HG02623 (cell line): ENCODE measurements around the gene FXYD6.
"Not testable (repeated sequence)": the region's sequence is repeated elsewhere in the genome, so short reads cannot be mapped to it uniquely, and the experiment has no call there.

Source experiments
- ATAC-seq: cut with Tn5 transposase; IDR thresholded peaks from one replicate; pipeline ENCODE4 v1.9.1; 2021; ENCODE audit warnings: moderate library complexity; ENCODE audit not compliant: unreplicated experiment

FXYD6 gene, protein sequence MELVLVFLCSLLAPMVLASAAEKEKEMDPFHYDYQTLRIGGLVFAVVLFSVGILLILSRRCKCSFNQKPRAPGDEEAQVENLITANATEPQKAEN

DNA sequence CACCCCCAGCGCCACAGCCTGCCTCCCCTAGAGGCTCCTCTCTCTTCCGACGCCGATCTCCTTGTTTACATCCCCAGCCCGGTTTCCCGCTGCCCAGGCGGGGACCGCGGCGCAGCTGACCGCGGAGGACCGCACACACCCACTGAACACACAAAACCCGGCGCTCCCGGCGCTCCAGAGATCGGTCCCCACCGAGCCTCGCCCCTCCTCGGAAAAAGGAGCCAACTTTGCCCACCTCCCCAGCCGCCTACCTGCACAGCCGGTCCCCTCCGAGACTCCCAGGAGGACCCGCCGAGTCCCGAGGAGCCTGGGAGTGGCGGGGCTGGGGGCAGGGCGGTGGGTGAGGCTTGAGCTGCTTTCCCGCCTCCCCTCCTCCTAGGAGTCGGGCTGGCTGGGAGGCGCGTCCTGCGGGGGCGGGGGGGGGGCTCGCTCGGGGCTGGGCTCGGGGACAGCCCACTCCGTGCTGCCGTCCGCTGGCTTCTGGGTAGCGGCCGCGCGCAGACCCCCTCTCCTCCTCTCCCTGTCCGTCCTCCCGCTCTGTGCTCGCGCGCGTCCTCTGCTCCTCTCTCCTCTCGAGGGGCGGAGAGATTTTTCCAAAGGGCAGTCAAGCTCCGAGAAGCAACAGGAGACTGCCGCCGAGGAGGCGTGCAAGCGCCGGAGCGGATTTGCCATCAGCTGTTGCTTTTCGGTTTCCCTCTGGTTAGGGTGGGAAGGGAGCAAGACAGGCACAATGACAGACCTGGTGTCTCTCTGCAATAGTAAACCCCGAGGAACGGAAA, at the start of gene FXYD6:
FXYD6 (minus strand) TSS at position 318 of the 779 bp plus-strand sequence. CDS start 33,882 bp downstream, outside the sequence.
- ATAC-seq, result no peak

DNA sequence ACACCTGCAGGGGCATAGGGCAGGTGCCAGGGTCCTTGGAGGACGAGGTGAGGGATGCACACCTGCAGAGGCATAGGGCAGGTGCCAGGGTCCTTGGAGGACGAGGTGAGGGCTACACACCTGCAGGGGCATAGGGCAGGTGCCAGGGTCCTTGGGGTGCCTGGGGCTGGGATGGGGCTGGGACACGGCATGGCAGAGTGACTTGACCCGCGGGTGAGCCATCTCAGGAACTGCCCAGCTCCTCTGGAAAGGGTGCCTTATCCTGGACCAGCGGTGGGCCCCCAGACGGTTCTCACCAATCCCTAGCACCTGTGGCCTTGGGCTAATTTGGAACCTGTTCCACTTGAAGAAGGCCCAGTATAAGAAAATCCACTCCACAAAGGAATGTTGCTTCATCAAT, 49.7 kb upstream of the FXYD6 start:
- not testable (repeated sequence) for ATAC-seq

DNA sequence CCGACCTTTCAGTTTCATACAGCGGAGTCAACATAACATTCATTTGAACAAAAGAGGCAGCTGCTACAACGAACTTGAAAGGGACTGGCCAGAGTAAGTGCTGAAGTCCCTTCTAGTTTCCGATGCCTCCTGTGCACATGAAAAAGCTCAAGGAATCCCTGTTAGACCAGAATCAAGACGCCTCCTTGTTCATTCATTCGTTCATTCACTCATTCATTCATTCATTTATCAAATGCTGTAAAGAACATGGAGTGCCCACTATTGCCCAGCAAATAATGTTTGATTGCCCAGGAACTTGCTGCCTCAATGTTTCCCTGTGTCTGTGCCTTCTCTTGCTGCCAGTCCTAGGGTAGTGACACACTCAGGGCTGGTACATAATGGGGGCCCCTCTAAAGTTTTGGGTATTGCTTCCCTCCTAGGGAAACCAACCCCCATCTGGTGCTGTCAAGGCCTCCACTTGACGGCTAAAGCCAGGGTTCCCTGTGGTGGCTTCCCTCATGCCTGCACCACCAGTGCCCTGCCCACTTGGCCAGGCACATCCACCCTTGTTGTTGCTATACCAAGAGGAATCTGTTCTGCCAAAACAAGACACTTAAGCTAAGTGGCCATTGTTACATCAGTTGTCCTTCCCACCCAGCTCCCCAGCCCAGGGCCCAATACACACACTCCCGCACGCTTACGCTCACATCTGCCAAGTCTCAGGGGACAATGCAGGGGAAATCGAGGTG, 48.9 kb upstream of the FXYD6 start:
- no peak for ATAC-seq

DNA sequence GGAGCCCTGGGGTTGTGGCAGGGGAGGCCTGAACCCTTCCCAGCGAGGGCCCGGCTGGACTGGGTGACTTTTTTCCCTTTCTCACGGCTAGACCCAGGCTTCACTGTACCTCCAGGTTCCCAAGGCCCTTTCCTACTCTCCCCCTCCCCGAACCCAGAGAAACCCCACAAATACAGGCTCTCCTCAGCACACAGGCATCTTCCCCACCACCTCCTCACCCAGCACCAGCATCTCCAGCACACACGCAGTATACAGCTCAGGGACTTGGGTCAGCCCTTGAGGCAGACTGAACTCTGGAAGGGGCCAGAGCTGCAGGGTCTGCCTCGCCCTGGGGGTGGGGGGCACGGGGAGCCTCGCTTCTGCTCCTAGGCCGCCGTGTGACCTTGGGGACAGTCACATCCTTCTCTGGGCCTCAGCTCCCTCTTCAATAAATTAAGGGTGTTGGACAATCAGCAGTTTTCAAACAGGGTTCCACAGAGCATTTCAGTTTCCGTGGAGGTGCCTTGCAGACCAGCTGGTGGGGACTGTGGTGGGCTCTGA, 48.2 kb upstream of the FXYD6 start:
- ATAC-seq, result no peak

DNA sequence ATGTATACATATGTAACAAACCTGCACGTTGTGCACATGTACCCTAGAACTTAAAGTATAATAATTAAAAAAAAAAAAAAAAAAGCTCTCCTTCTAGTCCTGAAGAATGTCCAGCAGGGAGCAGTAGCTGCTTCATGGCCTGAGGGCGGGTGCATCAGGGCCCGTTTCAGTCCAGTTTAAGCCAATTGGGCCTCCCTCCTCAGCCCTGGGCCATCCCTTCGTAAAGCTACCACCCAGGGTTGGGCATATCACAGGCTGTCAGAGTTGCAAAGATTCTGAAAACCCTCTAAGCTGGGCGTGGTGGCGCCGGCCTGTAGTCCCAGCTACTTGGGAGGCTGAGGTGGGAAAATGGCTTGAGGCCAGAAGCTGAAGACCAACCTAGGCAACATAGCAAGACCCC, 47.3 kb upstream of the FXYD6 start:
- no peak for ATAC-seq

DNA sequence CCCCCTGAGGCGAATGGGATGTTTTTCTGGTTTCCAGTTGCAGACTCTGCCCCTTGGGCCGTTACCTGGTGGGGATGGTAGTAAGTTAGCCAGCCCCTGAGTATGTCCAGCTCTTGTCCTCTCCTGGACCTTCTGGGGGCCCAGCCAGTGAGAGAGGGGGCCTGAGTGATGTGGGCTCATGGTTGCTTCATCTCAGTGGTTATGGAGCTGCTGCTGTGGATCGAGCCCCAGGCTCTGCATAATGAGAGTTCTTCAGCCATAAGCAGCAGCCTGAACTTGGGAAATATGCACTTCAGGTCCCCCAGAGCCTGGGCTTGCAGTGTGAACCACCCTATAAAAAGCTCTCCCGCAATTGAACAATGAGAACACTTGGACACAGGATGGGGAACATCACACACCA, 46.8 kb upstream of the FXYD6 start:
- ATAC-seq, result no peak

DNA sequence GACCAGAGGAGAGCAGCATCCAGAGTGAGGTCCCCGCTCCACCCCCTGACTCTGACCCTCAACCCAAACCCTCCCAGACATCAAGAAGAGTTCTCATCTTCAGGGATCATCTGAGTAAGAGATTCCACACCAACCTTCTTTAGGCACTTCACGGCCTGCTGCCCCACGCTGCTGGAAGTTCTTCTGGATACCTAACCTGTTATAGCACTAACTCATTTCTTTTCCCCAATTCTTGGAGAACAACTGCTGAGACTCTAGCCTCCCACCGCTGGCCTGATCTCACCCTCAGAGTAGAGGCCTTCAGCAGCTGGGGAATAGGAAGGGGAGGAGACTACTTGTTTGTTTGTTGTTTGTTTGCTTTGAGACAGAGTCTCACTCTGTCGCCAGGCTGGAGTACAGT, 45.4 kb upstream of the FXYD6 start:
- no peak for ATAC-seq

DNA sequence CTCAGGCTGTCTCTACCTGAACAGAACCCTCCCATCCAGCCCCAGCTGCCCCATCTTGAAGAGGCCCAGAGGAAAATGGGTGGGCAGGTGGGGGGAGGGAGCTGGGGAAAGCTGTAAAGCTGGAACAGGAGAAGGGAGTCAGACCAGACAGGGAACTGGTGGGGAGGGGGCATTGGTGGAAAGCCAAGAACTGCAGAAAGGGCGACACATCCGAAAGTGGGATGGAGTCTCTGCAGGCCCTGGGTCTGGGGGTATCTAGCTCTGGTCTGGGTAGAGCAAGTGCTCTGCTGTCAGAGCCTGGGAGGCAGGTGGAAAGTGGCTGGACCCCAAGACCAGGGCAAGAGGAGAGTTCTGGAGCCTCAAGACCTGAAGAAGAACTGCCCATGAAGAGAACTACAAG, 45.0 kb upstream of the FXYD6 start:
- no peak for ATAC-seq

DNA sequence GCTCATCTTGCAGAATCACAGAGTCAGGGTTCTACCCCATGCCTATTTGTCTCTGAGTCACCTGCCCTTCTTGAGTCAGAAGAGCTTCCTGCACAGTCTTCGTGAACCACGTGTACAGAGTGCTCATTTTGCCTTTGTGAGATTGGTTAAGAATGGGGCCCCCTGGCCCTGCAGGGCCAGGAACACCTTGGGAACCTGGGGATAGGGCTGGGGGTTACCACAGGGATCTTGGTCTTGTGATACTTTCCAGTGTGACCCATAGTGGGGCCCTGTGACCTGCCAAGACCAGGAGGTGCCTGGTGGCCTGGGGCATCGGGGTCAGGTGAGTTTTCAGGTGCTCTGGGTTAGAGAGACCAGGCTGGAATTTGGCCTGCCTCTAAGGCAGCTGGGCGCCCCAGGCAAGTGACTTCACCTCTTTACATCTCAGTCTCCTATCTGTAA, 43.3 kb upstream of the FXYD6 start:
- ATAC-seq, result no peak

DNA sequence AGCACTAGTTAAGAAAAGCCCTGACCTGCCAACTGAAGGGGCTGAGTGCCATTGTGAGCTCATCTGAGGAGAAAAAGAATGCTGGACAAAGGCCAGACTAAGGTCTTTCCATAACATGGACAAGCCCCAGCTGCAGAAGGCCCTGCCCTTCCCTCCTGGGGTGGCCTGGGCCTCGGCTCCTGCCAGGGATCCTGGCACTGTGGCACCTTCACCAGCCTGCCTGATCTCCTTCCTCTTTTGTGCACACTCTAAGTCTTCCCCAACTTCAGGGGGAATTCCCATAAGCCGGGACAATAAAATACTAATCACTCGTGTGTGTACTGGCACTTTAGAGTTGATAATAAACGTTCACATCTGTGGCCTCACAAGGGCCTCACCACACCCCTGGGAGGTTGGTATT, 42.9 kb upstream of the FXYD6 start:
- no peak for ATAC-seq

DNA sequence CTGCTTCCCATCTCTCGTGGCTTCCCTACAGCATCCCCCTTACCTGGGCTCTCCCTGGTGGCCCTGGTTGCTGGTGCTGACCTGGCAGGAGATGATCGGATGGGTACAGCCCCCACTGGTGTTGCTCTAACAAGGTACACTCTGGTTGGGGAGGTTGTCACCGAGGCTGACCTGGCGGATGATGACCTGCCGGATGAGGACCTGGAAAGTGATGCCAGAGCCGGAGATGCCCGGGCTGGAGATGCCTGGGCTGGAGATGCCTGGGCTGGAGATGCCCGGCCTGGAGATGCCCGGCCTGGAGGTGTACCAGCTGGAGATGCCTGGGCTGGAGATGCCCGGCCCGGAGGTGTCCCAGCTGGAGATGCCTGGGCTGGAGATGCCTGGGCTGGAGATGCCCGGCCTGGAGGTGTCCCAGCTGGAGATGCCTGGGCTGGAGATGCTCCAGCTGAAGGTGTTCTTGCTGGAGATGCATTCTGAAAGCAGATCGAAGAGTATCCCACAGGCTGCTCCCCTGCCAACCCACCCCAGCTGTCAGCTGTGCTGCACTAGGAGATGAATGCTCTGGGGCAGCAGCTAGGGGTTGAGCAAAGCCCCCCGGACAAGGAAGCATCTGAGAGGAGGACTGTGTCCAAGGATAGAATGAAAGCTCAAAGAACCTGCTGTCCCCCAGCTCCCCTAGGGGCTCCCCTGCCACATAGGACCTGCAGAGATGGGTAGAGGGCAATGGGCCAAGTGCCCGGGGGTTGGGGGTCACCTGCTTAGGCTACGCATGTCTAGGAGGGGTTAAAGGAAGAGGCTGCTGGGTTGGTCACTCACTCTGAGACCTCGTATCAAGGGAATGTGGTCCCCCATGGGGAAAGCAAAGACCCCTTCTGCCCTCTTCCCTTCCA, 42.2 kb upstream of the FXYD6 start:
- ATAC-seq, result no peak

DNA sequence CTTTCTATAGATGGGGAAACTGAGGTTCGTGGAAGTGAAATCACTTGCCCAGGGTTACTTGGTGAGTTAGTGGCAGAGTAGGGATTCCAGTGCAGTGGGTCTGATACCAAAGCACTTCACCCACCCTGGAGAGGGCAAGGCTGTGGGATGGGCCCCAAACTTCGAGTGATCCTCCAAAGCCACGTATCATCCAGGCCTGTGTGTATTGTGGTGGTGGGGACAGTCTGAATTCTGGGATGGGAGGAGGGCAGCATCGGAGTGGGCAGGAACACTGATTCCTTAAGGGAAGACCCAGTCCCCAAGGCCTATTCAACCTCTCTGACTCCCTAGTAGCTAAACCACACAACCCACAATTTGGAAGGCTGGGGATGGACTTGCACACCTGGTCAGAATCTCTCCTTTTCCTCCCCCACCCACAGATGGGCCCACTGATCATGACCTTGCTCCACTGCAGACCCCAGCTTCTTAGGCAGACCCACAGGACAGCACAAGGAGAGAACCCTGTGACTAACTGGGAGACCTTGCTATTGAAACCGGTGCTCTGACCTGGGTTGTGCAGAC, 41.2 kb upstream of the FXYD6 start:
- ATAC-seq, result no peak

DNA sequence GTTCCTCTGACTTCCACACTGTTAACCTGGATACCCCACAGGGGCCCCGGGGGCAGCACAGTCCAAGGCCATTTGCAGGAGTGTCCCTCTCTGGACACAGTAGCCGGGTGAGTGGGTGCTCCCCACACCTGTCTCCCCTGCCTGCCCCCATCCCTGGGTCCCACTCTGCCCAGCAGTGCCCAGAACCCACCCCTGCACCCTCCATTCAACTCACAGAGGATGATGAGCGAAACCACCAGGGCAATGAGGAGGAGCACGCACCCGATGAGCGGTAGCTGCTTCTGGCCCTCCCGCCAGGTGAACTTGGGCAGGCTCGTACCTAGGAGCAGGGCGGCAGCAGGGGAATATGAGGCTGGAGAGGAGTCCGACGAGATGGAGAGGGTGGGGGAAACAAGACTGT, 40.5 kb upstream of the FXYD6 start:
- ATAC-seq, result no peak

DNA sequence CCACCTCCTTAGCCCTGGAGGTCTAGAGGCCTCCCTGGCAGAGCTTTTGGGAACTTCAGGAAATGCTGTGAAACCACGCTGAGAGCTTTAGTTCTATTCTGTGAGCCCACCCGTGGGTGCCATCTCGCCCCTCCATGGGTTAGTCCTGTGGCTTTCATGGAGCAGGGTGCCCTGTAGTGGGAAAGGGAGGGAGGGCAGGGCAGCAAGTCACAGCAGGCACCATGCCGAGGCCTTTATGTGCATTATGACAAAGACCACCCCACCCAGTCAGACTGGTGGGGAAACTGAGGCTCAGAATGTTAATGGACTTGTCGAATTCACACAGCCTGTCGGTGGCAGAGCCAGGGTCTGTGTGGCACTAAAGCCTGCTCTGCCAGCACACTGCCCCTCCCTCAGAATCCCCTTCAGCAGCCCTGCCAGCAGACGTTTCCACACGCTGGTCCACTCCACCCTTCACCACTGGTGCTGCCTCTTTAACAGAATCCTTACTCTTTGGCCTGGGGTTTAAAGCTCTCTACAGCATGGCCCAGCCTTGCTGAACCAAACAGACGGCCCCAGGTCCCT, 39.3 kb upstream of the FXYD6 start:
- no peak for ATAC-seq

DNA sequence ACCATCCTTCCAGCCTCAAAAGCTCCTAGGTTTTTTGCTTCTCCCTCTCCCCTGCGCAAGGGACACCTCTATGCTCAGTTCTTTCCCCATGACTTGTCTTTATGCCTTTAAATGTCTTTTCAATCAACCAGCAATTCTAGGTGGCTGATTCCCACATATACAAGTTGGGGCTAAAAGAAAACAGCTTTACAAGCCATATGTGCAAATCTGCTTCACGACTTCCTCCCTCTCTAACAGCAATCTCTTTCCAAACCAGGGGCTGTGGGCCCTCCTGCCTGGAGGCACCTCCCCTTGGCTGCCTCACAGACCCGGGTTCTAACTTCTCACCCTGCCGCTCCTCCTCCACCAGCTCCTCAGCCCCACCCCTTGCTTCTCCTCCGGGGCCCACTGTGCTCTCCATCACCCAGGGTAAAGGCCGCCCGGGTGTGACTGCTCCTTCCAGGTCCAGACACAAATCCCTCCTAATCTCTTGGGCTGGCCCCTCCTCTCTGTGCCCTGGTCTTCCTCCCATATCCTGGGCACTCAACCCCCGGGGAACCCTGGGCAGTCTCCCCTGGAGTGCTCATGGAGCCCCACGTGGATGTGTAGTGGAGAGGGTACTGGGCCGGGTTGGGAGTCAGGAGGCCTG, 38.6 kb upstream of the FXYD6 start:
- no peak for ATAC-seq

DNA sequence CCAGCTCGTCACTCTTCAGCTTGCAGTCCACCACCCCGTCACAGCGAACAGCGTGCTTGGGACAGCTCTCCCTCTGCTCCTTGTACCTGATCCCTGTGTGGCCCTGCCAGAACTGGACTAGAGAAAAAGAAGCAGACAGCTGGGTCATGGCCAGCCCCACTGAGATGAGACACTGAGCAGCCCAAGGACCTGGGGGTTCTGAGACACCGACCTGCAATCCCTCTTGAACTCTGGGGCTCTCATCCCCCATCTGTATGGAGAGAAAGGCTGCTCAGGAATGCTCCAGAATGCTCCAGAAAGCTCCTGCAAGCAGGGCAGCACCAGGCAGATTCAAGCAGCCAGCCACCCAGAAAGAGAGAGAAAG, 37.9 kb upstream of the FXYD6 start:
- ATAC-seq, result no peak

DNA sequence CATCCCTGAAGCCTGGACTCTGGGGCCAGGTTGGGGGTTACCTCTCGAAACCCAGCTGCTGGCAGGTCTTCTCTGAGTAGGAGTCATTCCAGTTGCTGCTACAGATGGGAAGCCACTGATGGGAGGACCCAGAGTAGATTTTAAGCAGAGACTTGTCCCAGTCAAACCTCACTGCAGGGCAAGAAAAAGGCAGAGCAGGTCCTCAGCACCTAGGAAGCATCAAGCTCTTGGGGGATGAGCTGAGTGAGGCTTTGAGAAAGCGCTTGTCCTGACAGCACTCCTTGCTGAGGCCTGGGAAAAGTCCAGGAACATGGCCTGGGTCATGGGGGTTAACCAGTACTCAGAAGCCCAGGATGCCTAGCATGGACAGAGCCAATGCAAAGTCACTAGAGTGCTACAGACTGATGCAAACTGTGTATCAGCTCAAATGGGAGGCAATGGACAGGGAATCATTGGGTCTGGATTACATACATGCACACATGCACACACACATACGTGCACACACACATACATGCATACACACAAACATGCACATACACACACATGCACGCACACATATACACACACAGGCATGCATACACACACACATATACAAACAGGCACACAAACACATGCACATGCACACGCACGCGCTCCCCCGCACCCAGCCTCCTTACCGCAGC, 37.4 kb upstream of the FXYD6 start:
- no peak for ATAC-seq

DNA sequence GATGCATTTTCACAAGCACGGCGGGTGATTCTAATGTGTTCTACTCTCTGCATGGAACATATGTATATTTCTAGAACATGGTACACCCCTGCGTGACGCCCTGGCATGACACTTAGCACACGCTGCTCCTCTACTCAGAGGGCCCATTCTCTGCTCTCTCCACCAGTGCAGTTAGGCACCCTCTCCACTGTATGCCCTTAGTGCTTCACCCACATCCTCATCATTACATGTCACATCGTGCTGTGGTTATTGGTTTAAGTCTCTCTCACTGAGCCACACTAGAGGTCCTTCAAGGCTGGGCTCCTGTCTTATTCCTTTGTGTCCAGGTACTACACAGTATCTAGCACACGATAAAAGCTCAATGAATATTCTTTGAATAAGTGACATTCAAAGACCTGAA, 36.0 kb upstream of the FXYD6 start:
- ATAC-seq, result no peak

DNA sequence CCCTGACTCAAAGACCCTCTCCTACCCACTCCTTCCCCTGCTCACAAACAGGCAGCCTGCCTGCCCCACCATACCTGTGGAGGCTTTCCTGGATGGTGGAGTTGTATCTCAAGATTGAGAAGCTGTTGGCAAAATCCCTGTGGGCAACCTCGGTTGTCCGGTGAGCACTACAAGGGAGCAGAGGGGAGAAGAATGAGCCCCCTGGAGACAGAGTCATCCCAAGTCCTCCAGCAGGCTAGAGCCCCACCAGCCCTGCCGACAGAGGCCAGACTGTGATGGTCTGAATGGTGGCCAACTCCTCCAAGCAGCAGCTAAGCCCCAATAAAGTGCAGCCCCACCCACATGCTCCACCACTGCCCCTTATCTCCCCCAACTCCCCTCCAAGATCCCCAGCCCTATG, 35.2 kb upstream of the FXYD6 start:
- ATAC-seq, result no peak
